ENCODE data around the gene PROX2.

DNA sequence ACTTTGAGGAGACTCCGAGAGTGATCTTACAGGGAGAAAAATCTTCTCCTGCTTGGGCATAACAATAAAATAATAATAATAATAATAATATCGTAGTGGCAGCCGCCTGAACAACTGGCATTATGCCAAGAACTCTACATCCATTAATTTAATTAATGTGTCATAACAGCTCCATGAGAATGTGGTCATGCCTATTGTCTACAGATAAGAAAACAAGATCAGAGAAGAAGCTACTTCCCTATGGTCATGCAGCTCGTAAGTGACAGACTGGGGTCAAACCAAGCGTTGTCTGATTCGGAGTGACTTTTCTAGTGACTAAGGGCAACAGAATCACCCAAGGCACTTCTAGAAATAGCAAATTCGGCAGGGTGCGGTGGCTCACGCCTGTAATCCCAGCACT is 11.7 kb downstream of the PROX2 start:
- TF ChIP-seq, protein P1, sequence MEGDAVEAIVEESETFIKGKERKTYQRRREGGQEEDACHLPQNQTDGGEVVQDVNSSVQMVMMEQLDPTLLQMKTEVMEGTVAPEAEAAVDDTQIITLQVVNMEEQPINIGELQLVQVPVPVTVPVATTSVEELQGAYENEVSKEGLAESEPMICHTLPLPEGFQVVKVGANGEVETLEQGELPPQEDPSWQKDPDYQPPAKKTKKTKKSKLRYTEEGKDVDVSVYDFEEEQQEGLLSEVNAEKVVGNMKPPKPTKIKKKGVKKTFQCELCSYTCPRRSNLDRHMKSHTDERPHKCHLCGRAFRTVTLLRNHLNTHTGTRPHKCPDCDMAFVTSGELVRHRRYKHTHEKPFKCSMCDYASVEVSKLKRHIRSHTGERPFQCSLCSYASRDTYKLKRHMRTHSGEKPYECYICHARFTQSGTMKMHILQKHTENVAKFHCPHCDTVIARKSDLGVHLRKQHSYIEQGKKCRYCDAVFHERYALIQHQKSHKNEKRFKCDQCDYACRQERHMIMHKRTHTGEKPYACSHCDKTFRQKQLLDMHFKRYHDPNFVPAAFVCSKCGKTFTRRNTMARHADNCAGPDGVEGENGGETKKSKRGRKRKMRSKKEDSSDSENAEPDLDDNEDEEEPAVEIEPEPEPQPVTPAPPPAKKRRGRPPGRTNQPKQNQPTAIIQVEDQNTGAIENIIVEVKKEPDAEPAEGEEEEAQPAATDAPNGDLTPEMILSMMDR (IDR thresholded peaks at IDR 0.05) = no peak
- no peak for TF ChIP-seq POLR2A (IDR thresholded peaks at IDR 0.05)

Data from lower leg skin (tissue), 3 donors.